BLaER1 treated with 17β-estradiol and CSF1 and Interleukin-3, amounts not matched to agents 10 nM and 100 nM (cell line): Measurements from ENCODE around the gene TOX2.
A peak's percentile ranks its signal among the peaks of the same experiment; 100 is the strongest.

Experiments
- H3K27ac ChIP-seq, 11 experiments: shearing (Covaris generic); formaldehyde crosslinking; 2 replicates each; pipeline ENCODE4 v1.8.1; 2022
- H3K27me3 ChIP-seq, 11 experiments: shearing (Covaris generic); formaldehyde crosslinking; 2 replicates each; pipeline ENCODE4 v1.8.1; 2022
- H3K36me3 ChIP-seq, 11 experiments: shearing (Covaris generic); formaldehyde crosslinking; 2 replicates each; pipeline ENCODE4 v1.8.1; 2022
- H3K4me1 ChIP-seq, 10 experiments: shearing (Covaris generic); formaldehyde crosslinking; 2 replicates each; pipeline ENCODE4 v1.8.1; 2022
- H3K4me2 ChIP-seq, 11 experiments: shearing (Covaris generic); formaldehyde crosslinking; 2 replicates each; pipeline ENCODE4 v1.8.1; 2022
- H3K4me3 ChIP-seq, 10 experiments: shearing (Covaris generic); formaldehyde crosslinking; 2 replicates each; pipeline ENCODE4 v1.8.1; 2022
- H3K9ac ChIP-seq, 11 experiments: shearing (Covaris generic); formaldehyde crosslinking; 2 replicates each; pipeline ENCODE4 v1.8.1; 2022
- H3K9me3 ChIP-seq, 11 experiments: shearing (Covaris generic); formaldehyde crosslinking; replicated peaks in 1 of 11; 2 replicates each; pipeline ENCODE4 v1.8.1; 2022
- H4K20me1 ChIP-seq, 11 experiments: shearing (Covaris generic); formaldehyde crosslinking; 2 replicates each; pipeline ENCODE4 v1.8.1; 2022
- Cebpa-rat ChIP-seq, 11 experiments: shearing (Covaris generic); IDR thresholded peaks; 2 replicates each; pipeline ENCODE4 v1.8.1; 2022

Gene TOX2

DNA sequence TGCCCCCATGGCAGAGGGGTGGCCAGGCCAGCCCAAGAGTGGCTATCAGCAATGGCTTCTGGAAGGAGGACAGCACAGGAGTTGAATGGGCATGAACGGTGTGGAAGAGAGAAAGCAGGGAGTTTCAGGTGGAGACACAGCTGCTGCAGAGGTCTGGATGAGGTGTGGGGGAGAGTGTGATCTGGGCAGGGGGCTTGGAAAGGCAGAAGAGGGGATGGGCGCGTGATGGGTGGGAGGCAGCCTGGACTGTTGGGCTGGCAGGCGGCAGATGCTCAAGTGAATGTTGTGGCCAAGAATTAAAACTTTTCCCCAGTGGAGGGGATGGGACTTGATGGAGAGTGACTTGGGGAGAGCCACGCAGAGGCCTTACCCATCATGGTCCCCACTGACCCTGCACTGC, 46.5 kb downstream of the TOX2 start:
- TF ChIP-seq Cebpa-rat (IDR thresholded peaks at IDR 0.05): no peak
- Histone ChIP-seq H3K4me1 (peaks cover 70 to 91% (median 80%) of the 10 kb centered on the region in 10 experiments), H3K9ac (no peak overlapping the region), H3K4me3 (no peak overlapping the region), H3K27me3 (peaks cover 0 to 11% (median 0%) of the 10 kb centered on the region in 11 experiments; a peak in 1 of 22 replicates), H3K36me3 (no peaks in the 10 kb centered on the region), H3K27ac (peak overlapping the region in 1 of 11 experiments; percentile 20; a peak in 1 of 22 replicates), H4K20me1 (peaks cover 0 to 12% (median 3%) of the 10 kb centered on the region in 11 experiments; a peak in 6 of 22 replicates), H3K9me3 (peaks cover 0 to 6% (median 0%) of the 10 kb centered on the region in 11 experiments; a peak in 3 of 22 replicates), H3K4me2 (peak overlapping the region in 7 of 11 experiments; percentile 28 to 94 (median 91); a peak in 9 of 22 replicates)

GRCh38 chr20:43961541-43962471, 47.2 kb downstream of the TOX2 start:
- Histone ChIP-seq H3K27ac (peak overlapping the region in 1 of 11 experiments; percentile 22; a peak in 1 of 22 replicates), H3K36me3 (no peaks in the 10 kb centered on the region), H3K27me3 (peaks cover 0 to 11% (median 0%) of the 10 kb centered on the region in 11 experiments; a peak in 1 of 22 replicates), H3K9me3 (peaks cover 0 to 6% (median 0%) of the 10 kb centered on the region in 11 experiments; a peak in 3 of 22 replicates), H3K9ac (no peak overlapping the region), H3K4me2 (peak overlapping the region in 8 of 11 experiments; percentile 0 to 91 (median 12); a peak in 9 of 22 replicates), H4K20me1 (peaks cover 0 to 12% (median 3%) of the 10 kb centered on the region in 11 experiments; a peak in 6 of 22 replicates), H3K4me3 (no peak overlapping the region), H3K4me1 (peaks cover 63 to 85% (median 73%) of the 10 kb centered on the region in 10 experiments)
- TF ChIP-seq Cebpa-rat (IDR thresholded peaks at IDR 0.05): no peak

DNA sequence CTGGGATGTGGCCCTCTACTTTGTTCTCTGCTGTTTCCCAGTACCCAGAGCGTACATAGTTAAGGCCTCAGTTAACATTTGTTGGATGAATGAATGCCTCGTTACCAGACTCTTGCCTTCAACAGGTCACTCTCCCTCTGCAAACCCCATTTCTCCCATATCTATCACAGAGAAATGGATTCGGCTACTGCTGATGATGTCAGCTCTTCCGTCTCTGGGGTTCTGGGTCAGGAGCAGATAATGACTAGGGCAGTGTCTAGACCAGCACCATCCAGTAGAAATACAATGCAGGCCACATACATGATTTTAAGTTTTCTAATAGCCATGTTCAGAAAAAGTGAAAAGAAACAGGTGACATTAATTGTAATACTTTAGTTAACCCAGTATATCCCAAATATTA, 47.9 kb downstream of the TOX2 start:
- H3K27me3 ChIP-seq: peaks cover 0 to 11% (median 0%) of the 10 kb centered on the region in 11 experiments; a peak in 1 of 22 replicates
- TF ChIP-seq Cebpa-rat (IDR thresholded peaks at IDR 0.05): no peak
- no peak overlapping the region for H3K9ac ChIP-seq
- H3K4me2 ChIP-seq: peak overlapping the region in 4 of 11 experiments; percentile 0 to 24 (median 8); a peak in 4 of 22 replicates
- peaks cover 57 to 79% (median 71%) of the 10 kb centered on the region in 10 experiments for H3K4me1 ChIP-seq
- no peak overlapping the region for H3K4me3 ChIP-seq
- H4K20me1 ChIP-seq: peaks cover 0 to 12% (median 3%) of the 10 kb centered on the region in 11 experiments; a peak in 6 of 22 replicates
- H3K27ac ChIP-seq: no peak overlapping the region
- H3K9me3 ChIP-seq: peaks cover 0 to 5% (median 0%) of the 10 kb centered on the region in 11 experiments; a peak in 3 of 22 replicates
- H3K36me3 ChIP-seq: no peaks in the 10 kb centered on the region

GRCh38 chr20:43963233-43963632, 48.6 kb downstream of the TOX2 start:
- peaks cover 0 to 11% (median 0%) of the 10 kb centered on the region in 11 experiments; a peak in 1 of 22 replicates for H3K27me3 ChIP-seq
- H3K36me3 ChIP-seq: no peaks in the 10 kb centered on the region
- TF ChIP-seq Cebpa-rat (IDR thresholded peaks at IDR 0.05): no peak
- no peak overlapping the region for H3K4me3 ChIP-seq
- H3K4me1 ChIP-seq: peaks cover 54 to 78% (median 68%) of the 10 kb centered on the region in 10 experiments
- peak overlapping the region in 5 of 11 experiments; percentile 3 to 49 (median 40); a peak in 4 of 22 replicates for H3K27ac ChIP-seq
- H3K4me2 ChIP-seq: peak overlapping the region; percentile 28 to 86 (median 70); a peak in 21 of 22 replicates
- H4K20me1 ChIP-seq: peaks cover 0 to 12% (median 3%) of the 10 kb centered on the region in 11 experiments; a peak in 6 of 22 replicates
- no peak overlapping the region; a peak in 1 of 22 replicates for H3K9ac ChIP-seq
- H3K9me3 ChIP-seq: no peaks in the 10 kb centered on the region

GRCh38 chr20:43963872-43964791, 49.5 kb downstream of the TOX2 start:
- peak overlapping the region; percentile 35 to 86 (median 72) for H3K4me2 ChIP-seq
- peak overlapping the region in 1 of 11 experiments; percentile 33; a peak in 1 of 22 replicates for H3K9ac ChIP-seq
- H3K27me3 ChIP-seq: peaks cover 0 to 11% (median 0%) of the 10 kb centered on the region in 11 experiments; a peak in 1 of 22 replicates
- H3K27ac ChIP-seq: peak overlapping the region in 6 of 11 experiments; percentile 12 to 49 (median 46); a peak in 9 of 22 replicates
- TF ChIP-seq Cebpa-rat (IDR thresholded peaks at IDR 0.05): no peak
- H3K36me3 ChIP-seq: no peaks in the 10 kb centered on the region
- no peak overlapping the region for H3K4me3 ChIP-seq
- no peaks in the 10 kb centered on the region for H3K9me3 ChIP-seq
- H4K20me1 ChIP-seq: peaks cover 0 to 12% (median 3%) of the 10 kb centered on the region in 11 experiments; a peak in 6 of 22 replicates
- H3K4me1 ChIP-seq: peaks cover 45 to 70% (median 59%) of the 10 kb centered on the region in 10 experiments

- H3K4me2 ChIP-seq: peak overlapping the region in 4 of 11 experiments; percentile 4 to 22 (median 16); a peak in 1 of 22 replicates
- H3K27ac ChIP-seq: no peak overlapping the region
- no peaks in the 10 kb centered on the region for H3K9me3 ChIP-seq
- H3K4me1 ChIP-seq: peaks cover 18 to 35% (median 25%) of the 10 kb centered on the region in 10 experiments
- H3K9ac ChIP-seq: no peak overlapping the region
- no peak overlapping the region for H3K4me3 ChIP-seq
- peaks cover 0 to 11% (median 0%) of the 10 kb centered on the region in 11 experiments; a peak in 1 of 22 replicates for H3K27me3 ChIP-seq
- no peak for TF ChIP-seq Cebpa-rat (IDR thresholded peaks at IDR 0.05)
- H3K36me3 ChIP-seq: no peaks in the 10 kb centered on the region
- peaks cover 0 to 12% (median 3%) of the 10 kb centered on the region in 11 experiments; a peak in 6 of 22 replicates for H4K20me1 ChIP-seq
These were observed 53.8 kb downstream of the TOX2 start for GRCh38 chr20:43968341-43969000.

DNA sequence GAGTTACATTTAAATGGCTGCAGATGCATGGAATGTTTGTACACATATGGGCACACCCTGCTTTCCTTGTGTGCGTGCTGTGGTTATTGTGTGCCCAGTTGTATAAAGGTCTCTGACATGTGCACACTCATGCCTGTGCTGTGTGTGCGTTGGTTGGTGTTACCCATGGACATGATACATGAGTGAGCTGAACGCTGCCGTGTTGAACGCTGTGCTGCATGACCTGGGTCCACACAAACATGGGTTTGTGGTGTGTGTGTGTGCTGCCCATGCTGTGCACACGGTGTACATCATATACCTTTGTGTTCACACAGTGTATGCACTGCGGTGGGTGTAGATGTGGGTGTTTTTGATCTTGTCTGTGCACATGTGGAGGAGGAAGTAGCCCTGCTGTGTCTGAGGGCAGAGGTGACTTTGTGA, 54.4 kb downstream of the TOX2 start:
- TF ChIP-seq Cebpa-rat (IDR thresholded peaks at IDR 0.05): no peak
- Histone ChIP-seq H3K4me3 (no peak overlapping the region), H3K4me2 (no peak overlapping the region), H3K9ac (no peak overlapping the region), H4K20me1 (peaks cover 0 to 11% (median 3%) of the 10 kb centered on the region in 11 experiments; a peak in 6 of 22 replicates), H3K27ac (no peak overlapping the region), H3K27me3 (peaks cover 0 to 11% (median 0%) of the 10 kb centered on the region in 11 experiments; a peak in 1 of 22 replicates), H3K36me3 (no peaks in the 10 kb centered on the region), H3K9me3 (no peaks in the 10 kb centered on the region), H3K4me1 (peaks cover 13 to 34% (median 19%) of the 10 kb centered on the region in 10 experiments)
